Endothelial cell of umbilical vein (primary cell): ENCODE data around the gene PKD1L1. TPM values are rescaled to one million over a fixed set of nuclear protein-coding genes. Genes with fewer than 3 reads are reported as not detected.

Experiments
- BruUV-seq: library from RNA; stranded (reverse); fragments of 400-500 nt; replicated peaks from 2 replicates; lab custom pipeline; 2021; lab: Mats Ljungman, UMichigan
- CTCF ChIA-PET: fragments of 300-600, 350-600 bp; sonication (Branson Sonifier 250); formaldehyde crosslinking; loops from one replicate; lab custom pipeline; 2021; ENCODE audit warnings: antibody characterized with exemption, inconsistent platforms; lab: Charles Lee
- POLR2A ChIA-PET: fragments of 300-600, 350-600 bp; sonication (Branson Sonifier 250); formaldehyde crosslinking; loops from one replicate; lab custom pipeline; 2021; ENCODE audit warnings: antibody characterized with exemption, inconsistent platforms; lab: Charles Lee
- DNase-seq: peaks from one replicate; pipeline ENCODE4 v3.0.0-alpha.2; 2011; ENCODE audit warnings: low read depth, low spot score
- FAIRE-seq: peaks from 2 replicates; lab custom pipeline; 2011; peaks lifted over from hg19 to GRCh38; lab: Jason Lieb, UNC
- H2AFZ ChIP-seq: 2 replicates; pipeline ENCODE4 v1.6.0; 2012; ENCODE audit warnings: low read depth, low read length, control low read depth, inconsistent platforms
- H3K27ac ChIP-seq: 2 replicates; pipeline ENCODE4 v1.5.1; 2011; ENCODE audit warnings: low read depth, mild to moderate bottlenecking, control low read depth, low read length, moderate library complexity; ENCODE audit not compliant: insufficient read depth
- H3K27me3 ChIP-seq, 2 experiments: 2 replicates each; pipeline versions ENCODE4 v1.6.0 to v1.6.1; 2011; ENCODE audit warnings: low read length in 2 of 2, mixed read lengths in 1 of 2; ENCODE audit not compliant: control insufficient read depth in 2 of 2, insufficient read depth in 2 of 2
- H3K36me3 ChIP-seq, 2 experiments: 2 replicates in 1 of 2; 3 replicates in 1 of 2; pipeline ENCODE4 v1.5.1; 2011; ENCODE audit warnings: low read length in 2 of 2, mild to moderate bottlenecking in 1 of 2, moderate library complexity in 1 of 2; ENCODE audit not compliant: control insufficient read depth in 2 of 2, insufficient read depth in 2 of 2; ENCODE audit errors: extremely low read depth in 1 of 2
- H3K4me1 ChIP-seq: 3 replicates; pipeline ENCODE4 v1.5.1; 2011; ENCODE audit warnings: mild to moderate bottlenecking, low read length; ENCODE audit not compliant: control insufficient read depth, insufficient read depth; ENCODE audit errors: extremely low read depth
- H3K4me2 ChIP-seq: 2 replicates; pipeline ENCODE4 v1.6.1; 2011; ENCODE audit warnings: low read length, control low read depth, mixed read lengths; ENCODE audit not compliant: insufficient read depth
- H3K4me3 ChIP-seq, 3 experiments: fragments of 200-600 bp in 1 of 3; sonication (generic), shearing (Covaris generic) in 1 of 3; replicated peaks in 1 of 3; 2 replicates each; pipeline ENCODE4 v1.5.1; 2011 to 2016; ENCODE audit warnings: control low read depth in 3 of 3, low read length in 3 of 3, mild to moderate bottlenecking in 2 of 3, inconsistent platforms in 1 of 3, low read depth in 1 of 3, moderate library complexity in 1 of 3; ENCODE audit not compliant: insufficient read depth in 1 of 3
- H3K79me2 ChIP-seq: 2 replicates; pipeline ENCODE4 v1.6.0; 2012; ENCODE audit warnings: low read length, inconsistent platforms; ENCODE audit not compliant: control insufficient read depth, insufficient read depth
- H3K9ac ChIP-seq: replicated peaks from 2 replicates; pipeline ENCODE3; 2011; ENCODE audit warnings: low read length, control low read depth; ENCODE audit not compliant: insufficient read depth; ENCODE audit errors: extremely low read depth
- H3K9me1 ChIP-seq: replicated peaks from 3 replicates; pipeline ENCODE4 v1.6.0; 2011; ENCODE audit warnings: mild to moderate bottlenecking, low read length; ENCODE audit not compliant: control insufficient read depth, insufficient read depth; ENCODE audit errors: extremely low read depth
- H3K9me3 ChIP-seq: replicated peaks from 2 replicates; pipeline ENCODE4 v1.5.1; 2012; ENCODE audit warnings: low read length, inconsistent platforms; ENCODE audit not compliant: control insufficient read depth, insufficient read depth
- H4K20me1 ChIP-seq: replicated peaks from 2 replicates; pipeline ENCODE3; 2011; ENCODE audit warnings: mild to moderate bottlenecking, low read length; ENCODE audit not compliant: control insufficient read depth, insufficient read depth; ENCODE audit errors: extremely low read depth
- EZH2 ChIP-seq: IDR thresholded peaks from 2 replicates; pipeline ENCODE4 v1.6.1; 2012; ENCODE audit warnings: borderline replicate concordance, low read depth, mild to moderate bottlenecking, moderate library complexity, low read length, inconsistent platforms; ENCODE audit not compliant: severe bottlenecking
- FOS ChIP-seq: IDR thresholded peaks from 2 replicates; pipeline ENCODE4 v1.6.1; 2011; ENCODE audit warnings: mild to moderate bottlenecking, low read length, moderate library complexity, borderline replicate concordance; ENCODE audit not compliant: insufficient read depth
- GATA2 ChIP-seq: IDR thresholded peaks from 2 replicates; pipeline ENCODE4 v1.7.0; 2011; ENCODE audit warnings: low read depth, mild to moderate bottlenecking, moderate library complexity, mixed read lengths, low read length; ENCODE audit not compliant: insufficient read length, insufficient read depth
- JUN ChIP-seq: IDR thresholded peaks from 2 replicates; pipeline ENCODE4 v1.6.1; 2011; ENCODE audit warnings: borderline replicate concordance, low read depth; ENCODE audit not compliant: insufficient read length, insufficient read depth
- MYC ChIP-seq: IDR thresholded peaks from one replicate; pipeline ENCODE4 v1.6.1; 2011; ENCODE audit warnings: mild to moderate bottlenecking, low read depth, low read length
- POLR2A ChIP-seq: IDR thresholded peaks from 2 replicates; pipeline ENCODE4 v1.6.1; 2012; ENCODE audit warnings: low read depth, mild to moderate bottlenecking, control low read depth, low read length
- POLR2AphosphoS5 ChIP-seq: IDR thresholded peaks from 2 replicates; pipeline ENCODE4 v1.6.1; 2012; ENCODE audit warnings: low read depth, mild to moderate bottlenecking, control low read depth, low read length, moderate library complexity; ENCODE audit not compliant: insufficient read depth
- dilution Hi-C: fragments of 300-500 bp; cut with MboI; formaldehyde crosslinking; loops from one replicate; pipeline ENCODE4 v1.15.0; 2019; ENCODE audit warnings: low sequenced_read_pairs; ENCODE audit not compliant: extremely low pct_ligation_motif_present
- intact Hi-C: fragments of 100-400 bp; cut with micrococcal nuclease; formaldehyde crosslinking; loops from one replicate; pipeline ENCODE4 v1.10.0; 2022
- polyA plus RNA-seq, 4 experiments: library from polyadenylated mRNA; depleted of rRNA in 3 of 4; stranded (reverse) in 3 of 4; unstranded in 1 of 4; fragments of >200 nt; gene quantifications; 2 replicates each; pipeline versions ENCODE4 v1.2.1 to v1.2.3, GENCODE V29; 2011 to 2012; ENCODE audit warnings: missing spikeins in 1 of 4
- total RNA-seq: library from RNA; stranded (reverse); gene quantifications from 2 replicates; pipeline ENCODE4 v1.2.3, GENCODE V29; 2021
- TF ChIP-seq, protein P1 (sequence below), 2 donors: IDR thresholded peaks; 1 replicate in 1 of 2; 2 replicates in 1 of 2; pipeline ENCODE4 v1.5.1; 2011; ENCODE audit warnings: low read length in 2 of 2, mild to moderate bottlenecking in 2 of 2, moderate library complexity in 2 of 2, control low read depth in 1 of 2, inconsistent platforms in 1 of 2, low read depth in 1 of 2; ENCODE audit not compliant: insufficient read depth in 1 of 2; ENCODE audit errors: extremely low read depth in 1 of 2
- TF ChIP-seq, protein P2 (sequence below): IDR thresholded peaks from 2 replicates; pipeline ENCODE4 v1.6.1; 2011; ENCODE audit not compliant: insufficient read depth, insufficient read length

Gene PKD1L1
- total and polyA plus RNA-seq, 2 donors (not counting 3 experiments of a cell fraction or from before 2014, with no cell fraction given) = 4.1 to 5.9 TPM

DNA sequence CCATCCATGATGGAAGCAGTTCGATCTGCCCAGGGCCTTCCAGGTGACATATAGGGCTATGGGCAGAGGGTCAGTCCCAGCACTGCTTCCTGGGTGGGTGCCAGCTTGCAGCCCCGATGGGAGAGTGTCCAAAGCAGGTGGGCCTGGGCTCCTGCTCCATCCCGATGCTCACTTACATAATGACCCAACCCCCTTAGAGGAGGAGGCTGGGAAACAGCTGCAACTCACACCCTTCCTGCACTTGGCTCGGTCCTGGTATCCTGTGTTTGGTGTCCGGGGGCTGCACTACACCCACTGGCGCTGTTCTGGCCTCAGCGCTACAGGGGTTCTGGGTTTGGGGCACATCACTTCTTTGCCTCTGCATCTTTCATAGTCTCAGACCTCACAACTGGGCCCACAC lies 58.5 kb downstream of the PKD1L1 start:
- dilution Hi-C loops = no loop called here
- no peaks in the 10 kb centered on the region for H3K79me2 ChIP-seq
- H3K9ac ChIP-seq = no peak overlapping the region
- H3K4me1 ChIP-seq = no peaks in the 10 kb centered on the region
- no peak overlapping the region for H2AFZ ChIP-seq
- DNase-seq (no peak), FAIRE-seq (no peak)
- no peak overlapping the region for H3K27ac ChIP-seq
- no peaks in the 10 kb centered on the region for H4K20me1 ChIP-seq
- H3K9me1 ChIP-seq = no peaks in the 10 kb centered on the region
- POLR2A ChIA-PET = no interaction called here
- CTCF ChIA-PET = no interaction called here
- H3K9me3 ChIP-seq = no peaks in the 10 kb centered on the region
- H3K4me2 ChIP-seq = no peak overlapping the region
- TF ChIP-seq POLR2A (no peak), POLR2AphosphoS5 (no peak), FOS (no peak), GATA2 (no peak), EZH2 (no peak), JUN (no peak), MYC (no peak)
- TF ChIP-seq, protein P1, sequence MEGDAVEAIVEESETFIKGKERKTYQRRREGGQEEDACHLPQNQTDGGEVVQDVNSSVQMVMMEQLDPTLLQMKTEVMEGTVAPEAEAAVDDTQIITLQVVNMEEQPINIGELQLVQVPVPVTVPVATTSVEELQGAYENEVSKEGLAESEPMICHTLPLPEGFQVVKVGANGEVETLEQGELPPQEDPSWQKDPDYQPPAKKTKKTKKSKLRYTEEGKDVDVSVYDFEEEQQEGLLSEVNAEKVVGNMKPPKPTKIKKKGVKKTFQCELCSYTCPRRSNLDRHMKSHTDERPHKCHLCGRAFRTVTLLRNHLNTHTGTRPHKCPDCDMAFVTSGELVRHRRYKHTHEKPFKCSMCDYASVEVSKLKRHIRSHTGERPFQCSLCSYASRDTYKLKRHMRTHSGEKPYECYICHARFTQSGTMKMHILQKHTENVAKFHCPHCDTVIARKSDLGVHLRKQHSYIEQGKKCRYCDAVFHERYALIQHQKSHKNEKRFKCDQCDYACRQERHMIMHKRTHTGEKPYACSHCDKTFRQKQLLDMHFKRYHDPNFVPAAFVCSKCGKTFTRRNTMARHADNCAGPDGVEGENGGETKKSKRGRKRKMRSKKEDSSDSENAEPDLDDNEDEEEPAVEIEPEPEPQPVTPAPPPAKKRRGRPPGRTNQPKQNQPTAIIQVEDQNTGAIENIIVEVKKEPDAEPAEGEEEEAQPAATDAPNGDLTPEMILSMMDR (IDR thresholded peaks at IDR 0.05; ENCODE audit: extremely low read depth in 1 of 2, insufficient read depth in 1 of 2, low read depth in 1 of 2, low read length in 2 of 2) = no peak
- TF ChIP-seq, protein P2, sequence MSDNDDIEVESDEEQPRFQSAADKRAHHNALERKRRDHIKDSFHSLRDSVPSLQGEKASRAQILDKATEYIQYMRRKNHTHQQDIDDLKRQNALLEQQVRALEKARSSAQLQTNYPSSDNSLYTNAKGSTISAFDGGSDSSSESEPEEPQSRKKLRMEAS = no peak
- intact Hi-C loops = loop anchor here (5.0 kb wide), 1 partner anchor 223 kb away; no protein-coding TSS in a partner anchor
- H3K27me3 ChIP-seq = no peaks in the 10 kb centered on the region
- no peaks in the 10 kb centered on the region for H3K36me3 ChIP-seq
- H3K4me3 ChIP-seq = no peak overlapping the region
- BruUV-seq = no TSS peak
